ENCODE measurements around the gene SLC8B1.

SLC8B1 gene

GRCh38 chr12:113269257-113269943 is 65.5 kb downstream of the SLC8B1 start:
- Mint-ChIP-seq H3K9me3 (no peaks in the 10 kb centered on the region), H3K4me1 (peaks cover 18% of the 10 kb centered on the region), H3K27ac (no peak overlapping the region), H3K27me3 (ENCODE audit: low read depth) (no peaks in the 10 kb centered on the region), H3K4me3 (no peak overlapping the region), H3K36me3 (ENCODE audit: low read depth) (peaks cover 18% of the 10 kb centered on the region)
- TF ChIP-seq CTCF (IDR thresholded peaks at IDR 0.05; ENCODE audit: unreplicated experiment in 3 of 3): no peak

GRCh38 chr12:113268621-113269020 is 66.3 kb downstream of the SLC8B1 start:
- peaks cover 19% of the 10 kb centered on the region for H3K36me3 Mint-ChIP-seq (ENCODE audit: low read depth)
- H3K27me3 Mint-ChIP-seq (ENCODE audit: low read depth): no peaks in the 10 kb centered on the region
- no peaks in the 10 kb centered on the region for H3K9me3 Mint-ChIP-seq
- no peak overlapping the region for H3K4me3 Mint-ChIP-seq
- H3K4me1 Mint-ChIP-seq: peaks cover 18% of the 10 kb centered on the region
- H3K27ac Mint-ChIP-seq: no peak overlapping the region
- no peak for TF ChIP-seq CTCF (IDR thresholded peaks at IDR 0.05; ENCODE audit: unreplicated experiment in 3 of 3)

GRCh38 chr12:113268136-113268535 is 66.8 kb downstream of the SLC8B1 start:
- no peak for TF ChIP-seq CTCF (IDR thresholded peaks at IDR 0.05; ENCODE audit: unreplicated experiment in 3 of 3)
- Mint-ChIP-seq H3K36me3 (ENCODE audit: low read depth) (peaks cover 22% of the 10 kb centered on the region), H3K4me3 (no peak overlapping the region), H3K27ac (peak overlapping the region in 1 of 3 experiments; percentile 21), H3K9me3 (no peaks in the 10 kb centered on the region), H3K27me3 (ENCODE audit: low read depth) (no peaks in the 10 kb centered on the region), H3K4me1 (peaks cover 18% of the 10 kb centered on the region)

GRCh38 chr12:113267621-113268020 is 67.3 kb downstream of the SLC8B1 start:
- Mint-ChIP-seq H3K4me3 (no peak overlapping the region), H3K4me1 (peaks cover 17% of the 10 kb centered on the region), H3K9me3 (no peaks in the 10 kb centered on the region), H3K36me3 (ENCODE audit: low read depth) (peaks cover 22% of the 10 kb centered on the region), H3K27me3 (ENCODE audit: low read depth) (no peaks in the 10 kb centered on the region), H3K27ac (no peak overlapping the region)
- TF ChIP-seq CTCF (IDR thresholded peaks at IDR 0.05; ENCODE audit: unreplicated experiment in 3 of 3): no peak

- TF ChIP-seq CTCF (IDR thresholded peaks at IDR 0.05; ENCODE audit: unreplicated experiment in 3 of 3): no peak
- no peak overlapping the region for H3K4me3 Mint-ChIP-seq
- peak overlapping the region in 1 of 3 experiments; percentile 28 for H3K27ac Mint-ChIP-seq
- peaks cover 13% of the 10 kb centered on the region for H3K4me1 Mint-ChIP-seq
- no peaks in the 10 kb centered on the region for H3K27me3 Mint-ChIP-seq (ENCODE audit: low read depth)
- no peaks in the 10 kb centered on the region for H3K9me3 Mint-ChIP-seq
- H3K36me3 Mint-ChIP-seq (ENCODE audit: low read depth): peaks cover 22% of the 10 kb centered on the region
These were observed 68.6 kb downstream of the SLC8B1 start for GRCh38 chr12:113266106-113266895.

All from nephron (organoid).